Thoracic aorta (tissue), 2 donors: ENCODE results near the gene TARS3. TPM values are rescaled to one million over a fixed set of nuclear protein-coding genes. Genes with fewer than 3 reads are reported as not detected.

ENCODE experiments used
- ATAC-seq: fragments of 150-250 bp; one replicate; pipeline ENCODE4 v1.8.0; 2017; ENCODE audit warnings: low read depth; ENCODE audit not compliant: insufficient number of reproducible peaks, low FRiP score
- DNase-seq: peaks from one replicate; pipeline ENCODE4 v3.0.0-alpha.2; 2020; ENCODE audit warnings: low spot score
- H3K27ac ChIP-seq, 2 donors: fragments of 200-600 bp; sonication (generic); 1 replicate in 1 of 2; 2 replicates in 1 of 2; pipeline ENCODE4 v1.5.1; 2016; ENCODE audit warnings: mild to moderate bottlenecking in 2 of 2, moderate library complexity in 2 of 2
- H3K27me3 ChIP-seq: fragments of 200-600 bp; sonication (generic); replicated peaks from 2 replicates; pipeline ENCODE4 v1.6.0; 2016; ENCODE audit warnings: mild to moderate bottlenecking; ENCODE audit not compliant: insufficient read depth
- H3K36me3 ChIP-seq: fragments of 200-600 bp; sonication (generic); one replicate; pipeline ENCODE4 v1.5.1; 2016
- H3K4me1 ChIP-seq, 2 donors: fragments of 200-600 bp; sonication (generic); 1 replicate in 1 of 2; 2 replicates in 1 of 2; pipeline versions ENCODE4 v1.5.1 to v1.6.0; 2016; ENCODE audit warnings: low read depth in 2 of 2, mild to moderate bottlenecking in 1 of 2; ENCODE audit not compliant: control insufficient read depth in 1 of 2
- H3K4me3 ChIP-seq: fragments of 200-600 bp; sonication (generic); 2 replicates; pipeline ENCODE4 v1.5.1; 2016; ENCODE audit warnings: mild to moderate bottlenecking
- H3K9me3 ChIP-seq: fragments of 200-600 bp; sonication (generic); 2 replicates; pipeline ENCODE4 v1.5.1; 2016
- total RNA-seq, 2 donors: library from RNA; depleted of rRNA; stranded (reverse); fragments of >200 nt; gene quantifications; one replicate each; pipeline versions ENCODE4 v1.1.0 to v1.2.3, GENCODE V29; 2016
- TF ChIP-seq, protein P1 (sequence below): fragments of 200-600 bp; sonication (generic); IDR thresholded peaks from one replicate; pipeline ENCODE4 v1.5.1; 2019; ENCODE audit warnings: antibody characterized with exemption

The TARS3 gene
- total RNA-seq, 2 donors from 2014 or later, result 20.5 to 21.3 TPM

DNA sequence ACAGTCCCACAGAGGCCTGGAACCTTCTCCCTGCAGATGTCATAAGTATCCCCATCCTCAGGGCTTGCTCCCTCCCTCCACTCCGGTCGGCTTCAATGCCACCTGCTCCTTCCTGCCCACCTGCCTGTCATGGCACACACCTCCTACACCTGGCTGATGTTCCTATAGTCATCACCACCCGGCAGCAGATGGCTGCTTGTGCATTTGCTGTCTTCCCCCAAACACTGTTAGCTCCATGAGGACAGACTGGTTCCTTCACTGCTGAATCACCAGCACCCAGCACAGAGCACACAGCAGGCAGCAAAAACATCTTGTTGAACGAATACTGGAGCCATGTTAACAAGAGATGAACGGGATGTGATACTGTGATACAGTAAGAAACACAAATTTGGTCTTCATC, 14.8 kb downstream of the TARS3 start:
- H3K36me3 ChIP-seq, result peaks cover 23% of the 10 kb centered on the region
- ATAC-seq (no peak), DNase-seq (no peak)
- no peaks in the 10 kb centered on the region for H3K4me1 ChIP-seq
- no peaks in the 10 kb centered on the region for H3K27me3 ChIP-seq
- TF ChIP-seq, protein P1, sequence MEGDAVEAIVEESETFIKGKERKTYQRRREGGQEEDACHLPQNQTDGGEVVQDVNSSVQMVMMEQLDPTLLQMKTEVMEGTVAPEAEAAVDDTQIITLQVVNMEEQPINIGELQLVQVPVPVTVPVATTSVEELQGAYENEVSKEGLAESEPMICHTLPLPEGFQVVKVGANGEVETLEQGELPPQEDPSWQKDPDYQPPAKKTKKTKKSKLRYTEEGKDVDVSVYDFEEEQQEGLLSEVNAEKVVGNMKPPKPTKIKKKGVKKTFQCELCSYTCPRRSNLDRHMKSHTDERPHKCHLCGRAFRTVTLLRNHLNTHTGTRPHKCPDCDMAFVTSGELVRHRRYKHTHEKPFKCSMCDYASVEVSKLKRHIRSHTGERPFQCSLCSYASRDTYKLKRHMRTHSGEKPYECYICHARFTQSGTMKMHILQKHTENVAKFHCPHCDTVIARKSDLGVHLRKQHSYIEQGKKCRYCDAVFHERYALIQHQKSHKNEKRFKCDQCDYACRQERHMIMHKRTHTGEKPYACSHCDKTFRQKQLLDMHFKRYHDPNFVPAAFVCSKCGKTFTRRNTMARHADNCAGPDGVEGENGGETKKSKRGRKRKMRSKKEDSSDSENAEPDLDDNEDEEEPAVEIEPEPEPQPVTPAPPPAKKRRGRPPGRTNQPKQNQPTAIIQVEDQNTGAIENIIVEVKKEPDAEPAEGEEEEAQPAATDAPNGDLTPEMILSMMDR, result no peak
- H3K27ac ChIP-seq, result no peak overlapping the region
- no peaks in the 10 kb centered on the region for H3K9me3 ChIP-seq
- no peak overlapping the region for H3K4me3 ChIP-seq

DNA sequence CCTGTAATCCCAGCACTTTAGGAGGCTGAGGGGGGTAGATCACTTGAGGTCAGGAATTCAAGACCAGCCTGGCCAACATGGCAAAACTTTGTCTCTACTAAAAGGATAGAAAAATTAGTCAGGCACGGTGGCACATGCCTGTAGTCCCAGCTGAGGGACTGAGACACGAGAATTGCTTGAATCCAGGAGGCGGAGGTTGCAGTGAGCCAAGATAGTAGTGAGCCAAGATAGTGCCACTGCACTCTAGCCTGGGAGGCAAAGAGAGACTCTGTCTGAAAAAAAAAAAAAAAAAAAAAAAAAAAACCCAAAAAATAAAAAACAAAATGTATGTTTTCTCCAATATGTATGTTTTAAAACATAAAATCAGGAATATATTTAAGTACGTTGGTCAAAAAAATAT, 16.3 kb downstream of the TARS3 start:
- DNase-seq (no peak), ATAC-seq (no peak)
- Histone ChIP-seq H3K27ac (no peak overlapping the region), H3K4me1 (no peaks in the 10 kb centered on the region), H3K27me3 (no peaks in the 10 kb centered on the region), H3K36me3 (peaks cover 26% of the 10 kb centered on the region), H3K4me3 (no peak overlapping the region), H3K9me3 (no peaks in the 10 kb centered on the region)
- TF ChIP-seq, protein P1, result no peak

DNA sequence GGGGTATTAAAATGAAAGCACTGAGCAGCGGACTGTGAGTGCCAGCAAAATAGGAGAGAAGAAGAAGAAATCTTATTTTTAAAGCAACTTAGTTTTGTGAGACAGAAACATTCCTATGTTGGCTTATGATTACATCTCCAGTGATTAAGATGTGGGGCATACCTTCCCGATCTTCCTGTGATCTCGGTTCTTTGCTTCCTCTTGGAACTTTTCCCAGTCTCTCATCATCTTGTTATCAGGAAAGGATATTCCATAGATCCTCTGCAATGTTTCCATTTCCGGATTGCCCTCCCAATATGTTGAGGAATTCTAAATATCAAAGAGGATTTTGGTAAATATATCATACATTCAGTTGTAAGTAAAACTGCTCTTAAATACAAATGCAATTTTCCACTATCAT, 22.2 kb downstream of the TARS3 start:
- peaks cover 47% of the 10 kb centered on the region for H3K36me3 ChIP-seq
- TF ChIP-seq, protein P1, result no peak

DNA sequence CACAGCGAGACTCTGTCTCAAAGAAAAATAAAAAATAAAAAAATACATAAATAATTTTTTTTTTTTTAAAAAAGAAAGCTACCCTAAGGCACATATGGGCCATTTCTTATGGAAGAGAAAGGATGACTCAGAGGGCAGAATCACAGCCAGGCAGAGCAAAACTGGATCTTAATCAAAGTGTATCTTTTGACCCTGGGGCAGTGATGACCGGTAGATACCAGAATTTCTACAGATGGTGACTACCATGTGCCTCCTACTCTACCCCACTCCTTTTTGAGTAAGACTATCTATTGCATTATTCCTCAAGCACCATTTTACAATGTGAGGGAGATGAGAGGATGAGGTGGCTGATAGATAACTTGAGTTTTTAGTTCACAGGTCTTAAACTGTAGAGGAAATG, 26.0 kb downstream of the TARS3 start:
- TF ChIP-seq, protein P1, result no peak
- Histone ChIP-seq H3K4me3 (no peak overlapping the region), H3K27ac (no peak overlapping the region), H3K36me3 (peaks cover 50% of the 10 kb centered on the region), H3K27me3 (no peaks in the 10 kb centered on the region), H3K9me3 (no peaks in the 10 kb centered on the region), H3K4me1 (no peaks in the 10 kb centered on the region)
- no peak for DNase-seq
- ATAC-seq, result no peak

More for the DNA sequence above, 22.2 kb downstream of the TARS3 start:
- no peak for ATAC-seq
- no peaks in the 10 kb centered on the region for H3K9me3 ChIP-seq
- DNase-seq, result no peak
- no peaks in the 10 kb centered on the region for H3K27me3 ChIP-seq
- H3K4me3 ChIP-seq, result no peak overlapping the region
- H3K27ac ChIP-seq, result no peak overlapping the region
- no peaks in the 10 kb centered on the region for H3K4me1 ChIP-seq

DNA sequence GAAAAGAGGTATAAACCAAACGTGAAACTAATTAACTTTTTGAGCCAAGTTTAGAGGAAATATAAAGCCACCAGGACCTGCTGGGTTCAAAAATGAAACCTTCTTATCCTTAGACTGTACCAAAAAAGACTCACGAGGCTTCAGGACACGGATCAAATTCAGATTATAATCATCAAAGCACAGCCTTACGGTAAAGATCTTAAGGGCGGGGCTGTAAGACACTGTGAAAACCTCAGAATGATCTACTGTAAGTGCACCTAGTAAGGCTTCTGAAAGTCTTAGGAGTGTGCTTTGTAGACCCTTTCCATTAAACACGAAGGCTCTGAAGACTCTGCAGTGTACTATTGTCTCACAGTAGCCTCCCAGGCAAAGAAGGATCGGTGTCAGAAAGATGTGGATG, 26.8 kb downstream of the TARS3 start:
- DNase-seq (no peak), ATAC-seq (no peak)
- no peaks in the 10 kb centered on the region for H3K4me1 ChIP-seq
- H3K27me3 ChIP-seq, result no peaks in the 10 kb centered on the region
- no peak overlapping the region for H3K4me3 ChIP-seq
- no peak overlapping the region for H3K27ac ChIP-seq
- no peaks in the 10 kb centered on the region for H3K9me3 ChIP-seq
- TF ChIP-seq, protein P1, result no peak
- peaks cover 41% of the 10 kb centered on the region for H3K36me3 ChIP-seq
